Endodermal cell (in vitro differentiated cells): ENCODE results near the gene SPEN. TPM values are rescaled to one million over a fixed set of nuclear protein-coding genes. Genes with fewer than 3 reads are reported as not detected.
A peak's percentile ranks its signal among the peaks of the same experiment; 100 is the strongest.
"Not testable (repeated sequence)": the region's sequence is repeated elsewhere in the genome, so short reads cannot be mapped to it uniquely, and the experiment has no call there.

ENCODE experiments used
- DNase-seq: peaks from one replicate; pipeline ENCODE4 v3.0.0-alpha.2; 2017
- H3K27ac ChIP-seq: 2 replicates; pipeline ENCODE4 v1.5.1; 2013; ENCODE audit warnings: mild to moderate bottlenecking, low read depth, low read length, moderate library complexity
- H3K27me3 ChIP-seq: 2 replicates; pipeline ENCODE4 v1.6.1; 2013; ENCODE audit warnings: mild to moderate bottlenecking, low read length, moderate library complexity; ENCODE audit not compliant: insufficient read depth, control insufficient read depth, poor library complexity, severe bottlenecking
- H3K36me3 ChIP-seq: 2 replicates; pipeline ENCODE4 v1.7.0; 2013; ENCODE audit warnings: mild to moderate bottlenecking, low read length, moderate library complexity; ENCODE audit not compliant: control insufficient read depth, insufficient read depth
- H3K4me1 ChIP-seq: one replicate; pipeline ENCODE4 v1.7.0; 2013; ENCODE audit warnings: low read length; ENCODE audit not compliant: control insufficient read depth, insufficient read depth
- H3K4me3 ChIP-seq: 2 replicates; pipeline ENCODE4 v1.5.1; 2013; ENCODE audit warnings: mild to moderate bottlenecking, low read length, moderate library complexity
- H3K9ac ChIP-seq: 2 replicates; pipeline ENCODE4 v1.6.1; 2013; ENCODE audit warnings: mild to moderate bottlenecking, low read length, moderate library complexity; ENCODE audit not compliant: poor library complexity, severe bottlenecking; ENCODE audit errors: extremely low read depth
- H3K9me3 ChIP-seq: 2 replicates; pipeline ENCODE4 v1.6.1; 2013; ENCODE audit warnings: mild to moderate bottlenecking, low read length, moderate library complexity; ENCODE audit not compliant: control insufficient read depth
- H3K27ac Mint-ChIP-seq: 2 replicates; pipeline ENCODE4 v1.8.0; 2020; ENCODE audit warnings: mixed read lengths
- H3K27me3 Mint-ChIP-seq: 2 replicates; pipeline ENCODE4 v1.8.0; 2021; ENCODE audit warnings: mild to moderate bottlenecking, mixed read lengths; ENCODE audit not compliant: insufficient read depth
- H3K36me3 Mint-ChIP-seq: 2 replicates; pipeline ENCODE4 v1.8.0; 2020; ENCODE audit warnings: low read depth, mixed read lengths
- H3K4me1 Mint-ChIP-seq: 2 replicates; pipeline ENCODE4 v1.8.0; 2020; ENCODE audit warnings: mixed read lengths
- H3K4me3 Mint-ChIP-seq: 2 replicates; pipeline ENCODE4 v1.8.0; 2020; ENCODE audit warnings: mild to moderate bottlenecking, moderate library complexity, mixed read lengths
- H3K9me3 Mint-ChIP-seq: 2 replicates; pipeline ENCODE4 v1.8.0; 2020; ENCODE audit warnings: mild to moderate bottlenecking, mixed read lengths
- CTCF ChIP-seq: fragments of 200-600 bp; sonication (generic); conservative IDR thresholded peaks from 2 replicates; pipeline ENCODE4 v1.5.0; 2021; ENCODE audit warnings: antibody characterized with exemption, mild to moderate bottlenecking
- WGBS, 2 experiments: methylation state at CpG; one replicate each; pipeline versions ENCODE4 v1.1.5 to v1.1.7; 2013; ENCODE audit warnings: missing lambda C conversion rate in 2 of 2, mixed read lengths in 1 of 2; ENCODE audit not compliant: insufficient coverage in 1 of 2, insufficient read length in 1 of 2; 5-methylcytosine and 5-hydroxymethylcytosine counted together
- total RNA-seq, 2 donors: library from RNA; stranded (reverse); fragmentation: NEBNext Ultra II Directional in 1 of 2; extraction: Animal tissue kit (Norgen Biotek cat#: 25700) in 1 of 2; gene quantifications; 2 replicates in 1 of 2; 3 replicates in 1 of 2; pipeline ENCODE4 v1.2.1, GENCODE V29; 2021

The SPEN gene
- total RNA-seq, 2 donors from 2014 or later: 61.5 to 71.9 TPM

DNA sequence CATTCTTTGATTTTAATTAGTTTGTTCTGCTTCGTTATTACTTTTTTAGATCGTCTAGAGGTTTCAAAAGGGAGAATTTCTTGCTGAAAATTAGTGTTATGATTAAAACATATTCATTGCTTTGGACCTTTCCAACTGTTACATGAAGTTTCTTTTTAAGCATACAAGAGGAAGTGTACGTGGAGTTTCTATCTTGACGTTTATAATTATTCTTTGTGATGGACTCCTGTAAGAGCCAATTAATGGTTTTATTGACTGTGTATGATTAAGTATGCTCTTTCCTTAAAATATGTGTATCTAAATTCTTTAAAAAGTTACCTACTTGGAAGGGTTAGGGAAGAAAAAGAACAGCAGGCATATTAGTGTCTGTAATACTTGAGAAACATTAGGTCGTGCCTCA, 37.8 kb downstream of the SPEN start:
- H3K36me3 ChIP-seq: peaks cover 24% of the 10 kb centered on the region
- TF ChIP-seq CTCF: no peak
- H3K4me1 Mint-ChIP-seq: peaks cover 27% of the 10 kb centered on the region
- no peaks in the 10 kb centered on the region for H3K27me3 Mint-ChIP-seq
- no peak overlapping the region for H3K4me3 ChIP-seq
- H3K36me3 Mint-ChIP-seq: peaks cover 13% of the 10 kb centered on the region
- H3K27ac ChIP-seq: peak overlapping the region; percentile 92
- no peaks in the 10 kb centered on the region for H3K9me3 ChIP-seq
- 75 to 95% methylated on average over 3 to 5 of the region's 5 CpGs for WGBS, 2 experiments
- H3K4me3 Mint-ChIP-seq: no peak overlapping the region
- H3K4me1 ChIP-seq: no peaks in the 10 kb centered on the region
- DNase-seq: no peak
- no peaks in the 10 kb centered on the region for H3K9me3 Mint-ChIP-seq
- H3K9ac ChIP-seq: no peak overlapping the region
- peak overlapping the region; percentile 96 for H3K27ac Mint-ChIP-seq
- H3K27me3 ChIP-seq: no peaks in the 10 kb centered on the region

DNA sequence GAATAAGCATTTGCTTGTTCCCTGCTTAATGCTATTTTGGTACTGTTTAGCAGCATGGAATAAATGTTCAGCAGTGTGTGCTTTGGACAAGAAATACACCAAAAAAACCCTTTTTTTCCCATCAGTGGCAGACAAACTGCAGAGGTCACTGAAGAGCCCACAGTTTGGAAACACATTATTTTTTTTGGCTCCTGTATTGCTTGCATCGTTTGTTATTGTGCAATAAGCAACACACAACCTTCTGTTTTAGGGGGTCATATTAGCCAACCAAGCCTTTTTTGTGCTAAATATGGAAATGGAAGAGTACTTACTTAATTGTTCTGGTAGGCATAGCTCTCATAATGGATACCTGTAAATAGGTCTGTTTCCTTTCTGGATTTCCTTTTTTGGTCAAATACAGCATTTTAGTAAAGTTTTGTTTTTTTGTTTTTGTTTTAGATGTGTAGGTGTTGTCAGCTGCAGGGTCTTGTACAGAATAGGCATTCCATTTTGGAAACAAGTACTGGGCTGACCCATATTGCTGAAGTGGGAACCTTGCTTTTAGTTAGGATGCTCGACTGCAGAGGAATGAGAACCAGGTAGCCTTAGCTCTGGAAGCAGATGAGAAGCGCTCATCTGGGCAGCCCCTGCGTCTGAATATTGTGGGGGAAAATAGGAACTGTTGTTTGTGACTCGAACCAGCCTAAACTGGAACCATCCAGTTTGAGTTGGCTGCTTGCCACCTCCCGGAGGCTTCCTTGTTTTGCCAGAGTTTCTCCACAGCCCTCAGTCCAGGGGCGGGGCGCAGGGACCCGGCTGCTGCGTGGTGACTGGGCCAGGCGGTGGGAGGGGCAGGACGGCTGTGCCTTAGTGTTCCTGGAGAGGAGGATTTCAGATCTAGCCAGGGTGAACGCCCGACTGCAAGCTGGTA, 38.4 kb downstream of the SPEN start:
- WGBS, 2 experiments: 25 to 29% methylated on average over 9 to 14 of the region's 14 CpGs
- Histone ChIP-seq H3K9ac (peak overlapping the region; percentile 53), H3K4me1 (no peaks in the 10 kb centered on the region), H3K27ac (peak overlapping the region; percentile 92), H3K4me3 (no peak overlapping the region), H3K27me3 (no peaks in the 10 kb centered on the region), H3K9me3 (no peaks in the 10 kb centered on the region), H3K36me3 (peaks cover 30% of the 10 kb centered on the region)
- Mint-ChIP-seq H3K27me3 (no peaks in the 10 kb centered on the region), H3K27ac (peak overlapping the region; percentile 96), H3K4me3 (peak overlapping the region; percentile 44), H3K9me3 (no peaks in the 10 kb centered on the region), H3K4me1 (peaks cover 22% of the 10 kb centered on the region), H3K36me3 (peaks cover 15% of the 10 kb centered on the region)
- peak; percentile 13 for TF ChIP-seq CTCF
- DNase-seq: peak; percentile 95

DNA sequence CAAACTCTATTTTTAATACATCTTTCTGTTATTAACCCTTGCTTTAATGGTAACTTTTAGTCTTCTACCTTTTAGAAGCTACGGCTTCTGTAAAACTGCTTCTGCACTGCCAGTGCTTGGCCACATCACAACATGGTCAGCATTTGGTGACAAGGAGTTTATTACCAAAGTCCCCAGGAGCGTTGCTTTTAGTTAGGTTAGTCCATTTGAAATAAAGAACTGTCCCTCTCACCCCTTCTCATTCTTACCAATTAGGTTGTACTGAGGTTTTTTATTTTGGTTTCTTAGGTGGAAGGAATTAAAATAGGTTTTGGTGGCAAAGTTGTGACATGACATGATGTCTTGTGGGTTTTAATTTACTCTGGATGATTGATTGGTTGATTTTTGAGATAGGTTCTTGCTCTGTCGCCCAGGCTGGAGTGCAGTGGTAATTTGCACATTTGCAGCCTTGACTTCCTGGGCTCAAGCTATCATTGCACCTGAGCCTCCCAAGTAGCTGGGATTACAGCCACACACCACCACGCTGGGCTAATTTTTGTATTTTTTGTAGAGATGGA, 39.2 kb downstream of the SPEN start:
- no peak for TF ChIP-seq CTCF
- Histone ChIP-seq H3K4me1 (no peaks in the 10 kb centered on the region), H3K9me3 (no peaks in the 10 kb centered on the region), H3K27ac (peak overlapping the region; percentile 92), H3K36me3 (peaks cover 32% of the 10 kb centered on the region), H3K27me3 (no peaks in the 10 kb centered on the region), H3K4me3 (no peak overlapping the region), H3K9ac (no peak overlapping the region)
- H3K9me3 Mint-ChIP-seq: no peaks in the 10 kb centered on the region
- peaks cover 15% of the 10 kb centered on the region for H3K36me3 Mint-ChIP-seq
- H3K27ac Mint-ChIP-seq: peak overlapping the region; percentile 96
- peaks cover 18% of the 10 kb centered on the region for H3K4me1 Mint-ChIP-seq
- no peak for DNase-seq
- no peaks in the 10 kb centered on the region for H3K27me3 Mint-ChIP-seq
- H3K4me3 Mint-ChIP-seq: peak overlapping the region; percentile 44
- WGBS, 2 experiments: 75 to 79% methylated on average over 2 to 4 of the region's 4 CpGs

- peaks cover 25% of the 10 kb centered on the region for H3K36me3 ChIP-seq
- 96 to 100% methylated on average over 1 to 6 of the region's 6 CpGs for WGBS, 2 experiments
- not testable (repeated sequence) for H3K4me3 ChIP-seq, H3K4me1 ChIP-seq, H3K27me3 ChIP-seq, H3K9ac ChIP-seq, H3K9me3 Mint-ChIP-seq, H3K4me1 Mint-ChIP-seq, H3K27me3 Mint-ChIP-seq, H3K4me3 Mint-ChIP-seq, H3K27ac ChIP-seq, H3K9me3 ChIP-seq, DNase-seq
- Mint-ChIP-seq H3K27ac (peak overlapping the region; percentile 40), H3K36me3 (peaks cover 36% of the 10 kb centered on the region)
These were observed 45.5 kb downstream of the SPEN start for GRCh38 chr1:15892857-15893599.
